Measurements from ENCODE around the gene HOXC4.
A peak's percentile ranks its signal among the peaks of the same experiment; 100 is the strongest.
"Not testable (repeated sequence)": the region's sequence is repeated elsewhere in the genome, so short reads cannot be mapped to it uniquely, and the experiment has no call there.

Gene HOXC4

GRCh38 chr12:54041097-54041690 is 12.4 kb upstream of the HOXC4 start:
- DNase-seq (ENCODE audit: low spot score): no peak

GRCh38 chr12:54042033-54042432 is 11.6 kb upstream of the HOXC4 start:
- DNase-seq (ENCODE audit: low spot score): not testable (repeated sequence)

- no peak for DNase-seq (ENCODE audit: low spot score)
These were observed 10.4 kb upstream of the HOXC4 start for GRCh38 chr12:54042970-54043853.

- DNase-seq (ENCODE audit: low spot score): no peak
These were observed 9.1 kb upstream of the HOXC4 start for GRCh38 chr12:54044425-54045103.

GRCh38 chr12:54045401-54045800 is 8.2 kb upstream of the HOXC4 start:
- DNase-seq (ENCODE audit: low spot score): no peak

- DNase-seq (ENCODE audit: low spot score): no peak
These were observed 7.6 kb upstream of the HOXC4 start for GRCh38 chr12:54045868-54046521.

DNA sequence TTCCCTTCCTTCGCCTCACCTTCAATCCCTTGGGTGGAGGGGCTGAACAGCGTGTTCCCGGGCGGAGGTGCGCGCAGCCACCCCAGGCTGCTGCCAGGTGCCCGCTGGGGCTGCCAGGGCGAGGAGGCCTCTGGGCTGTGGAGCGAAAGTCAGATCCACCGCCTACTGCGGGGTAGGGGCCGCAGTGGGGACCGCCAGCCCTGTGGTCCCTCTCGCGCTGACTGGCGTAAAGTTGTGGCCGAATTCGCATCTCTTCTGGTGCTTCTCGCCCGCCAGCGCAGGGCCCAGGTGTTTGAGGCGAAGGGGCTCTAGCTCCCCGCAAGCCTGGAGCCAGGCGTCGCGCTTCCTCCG is 6.9 kb upstream of the HOXC4 start:
- no peak for DNase-seq (ENCODE audit: low spot score)

DNA sequence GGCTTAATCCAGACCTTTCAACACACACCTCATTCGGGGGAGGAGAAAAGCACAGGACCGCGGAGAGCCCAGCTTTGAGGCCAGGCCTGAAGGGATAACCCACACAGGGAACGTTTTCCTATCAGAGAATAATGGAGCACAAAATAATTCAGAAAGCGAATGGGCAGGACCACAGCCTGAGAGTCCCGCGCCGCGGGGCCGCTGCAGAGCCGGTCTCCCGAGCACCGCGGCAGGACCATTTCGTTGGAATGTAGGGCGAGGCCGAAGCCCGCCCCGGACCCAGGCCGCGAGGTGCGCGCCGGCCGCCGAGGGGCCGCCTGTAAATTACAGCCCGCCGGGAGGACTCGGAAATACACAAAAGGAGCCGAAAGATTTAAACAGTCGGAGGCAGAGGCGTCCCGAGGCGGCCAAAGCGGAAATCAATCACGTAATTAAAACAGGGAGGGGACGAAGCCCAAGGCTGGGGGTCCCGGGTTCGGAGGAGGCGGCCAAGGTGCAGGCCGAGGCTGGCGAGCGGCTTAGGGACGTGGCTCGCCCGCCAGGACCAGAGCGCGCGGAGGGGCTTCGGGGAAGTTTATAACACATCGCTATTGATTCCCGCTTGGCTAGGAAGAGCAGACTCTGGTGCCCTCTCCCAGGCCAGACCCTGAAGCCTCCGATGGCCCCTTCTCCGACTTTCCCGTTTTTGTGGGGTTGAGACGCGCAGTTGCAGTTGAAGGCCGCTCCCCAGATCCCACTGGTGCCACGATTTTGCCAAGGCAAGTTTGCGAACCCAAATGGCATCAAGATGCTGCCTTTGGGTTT is 6.3 kb upstream of the HOXC4 start:
- no peak for DNase-seq (ENCODE audit: low spot score)

DNA sequence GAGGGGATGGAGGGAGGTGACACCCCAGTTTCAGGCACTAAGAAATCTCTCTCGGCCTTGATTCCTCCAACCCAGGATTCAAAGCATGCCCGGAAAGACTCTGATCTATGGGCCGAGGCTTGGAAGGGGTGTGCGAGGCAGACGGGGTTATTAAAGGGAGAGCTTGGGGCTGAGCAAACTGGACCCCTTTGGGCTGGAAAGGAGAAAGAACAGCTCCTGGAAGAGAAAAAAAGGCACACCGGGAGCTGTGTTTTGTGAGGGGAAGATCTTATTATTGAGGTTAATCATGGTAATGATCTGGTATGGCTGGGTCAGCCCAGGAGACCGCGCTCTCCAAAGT is 5.7 kb upstream of the HOXC4 start:
- no peak for DNase-seq (ENCODE audit: low spot score)

DNA sequence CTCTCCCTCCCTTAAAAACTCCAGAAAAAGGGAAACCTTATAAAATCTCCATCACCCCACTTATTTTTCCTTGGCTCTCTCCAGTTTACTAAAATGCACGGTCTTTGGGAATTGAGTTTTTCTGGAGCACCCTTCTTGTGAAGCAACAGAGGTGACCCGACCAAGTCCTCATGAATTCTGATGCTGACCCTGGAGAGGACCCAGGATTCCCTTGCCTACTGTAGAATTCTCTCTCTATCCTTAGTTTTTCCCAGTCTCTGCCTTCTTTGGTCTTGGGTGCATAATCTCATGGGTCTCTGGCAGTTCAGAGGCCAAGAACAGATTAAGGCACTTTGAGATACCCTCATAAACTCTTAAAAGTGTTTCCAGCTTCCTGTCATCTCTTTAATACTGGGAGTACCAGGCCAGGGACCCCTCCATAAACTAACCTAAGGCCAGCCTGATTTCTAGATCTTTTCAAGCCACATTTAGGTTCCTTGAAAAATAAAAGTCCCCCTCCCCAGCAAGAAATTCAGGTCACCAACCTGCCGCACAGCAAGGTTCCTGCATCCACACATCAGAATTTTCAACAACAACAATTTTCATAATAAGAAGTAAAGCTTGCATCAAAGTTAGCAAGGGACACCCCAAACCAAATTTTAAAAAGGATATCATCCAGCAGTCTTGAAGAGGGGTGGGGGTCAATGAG is 5.1 kb upstream of the HOXC4 start:
- no peak for DNase-seq (ENCODE audit: low spot score)

GRCh38 chr12:54049108-54049507 is 4.5 kb upstream of the HOXC4 start:
- DNase-seq (ENCODE audit: low spot score): no peak

DNA sequence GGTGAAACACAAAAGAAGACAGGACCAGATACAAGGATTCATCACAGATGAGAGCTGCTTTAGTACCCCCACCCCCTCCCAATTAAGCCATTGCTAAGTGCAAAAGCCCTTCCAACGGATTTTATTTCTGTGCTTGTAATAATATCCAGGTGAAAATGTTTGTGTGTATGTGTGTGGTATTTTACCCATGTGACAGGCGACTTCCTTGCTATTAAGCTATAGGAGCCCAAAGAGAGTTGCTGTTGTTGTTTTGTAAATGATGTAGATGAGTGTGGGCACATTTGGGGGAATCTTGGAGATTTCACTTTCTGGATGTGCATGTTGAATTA is 3.2 kb upstream of the HOXC4 start:
- no peak for DNase-seq (ENCODE audit: low spot score)

- no peak for DNase-seq (ENCODE audit: low spot score)
These were observed 2.4 kb upstream of the HOXC4 start for GRCh38 chr12:54051026-54051842.

GRCh38 chr12:54051874-54052437 is 1.7 kb upstream of the HOXC4 start:
- DNase-seq (ENCODE audit: low spot score): no peak

GRCh38 chr12:54052438-54053002 is 1.1 kb upstream of the HOXC4 start:
- DNase-seq (ENCODE audit: low spot score): no peak

- DNase-seq (ENCODE audit: low spot score): peak; percentile 31
These were observed 458 bp upstream of the HOXC4 start for GRCh38 chr12:54053003-54053750.

GRCh38 chr12:54054742-54055194 is 1.1 kb downstream of the HOXC4 start:
- no peak for DNase-seq (ENCODE audit: low spot score)

DNA sequence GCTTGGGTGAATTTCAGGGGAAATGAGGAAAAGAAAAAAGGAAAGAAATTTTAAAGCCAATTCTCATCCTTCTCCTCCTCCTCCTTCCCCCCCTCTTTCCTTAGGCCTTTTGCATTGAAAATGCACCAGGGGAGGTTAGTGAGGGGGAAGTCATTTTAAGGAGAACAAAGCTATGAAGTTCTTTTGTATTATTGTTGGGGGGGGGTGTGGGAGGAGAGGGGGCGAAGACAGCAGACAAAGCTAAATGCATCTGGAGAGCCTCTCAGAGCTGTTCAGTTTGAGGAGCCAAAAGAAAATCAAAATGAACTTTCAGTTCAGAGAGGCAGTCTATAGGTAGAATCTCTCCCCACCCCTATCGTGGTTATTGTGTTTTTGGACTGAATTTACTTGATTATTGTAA is 1.9 kb downstream of the HOXC4 start:
- DNase-seq (ENCODE audit: low spot score): no peak

- no peak for DNase-seq (ENCODE audit: low spot score)
These were observed 2.5 kb downstream of the HOXC4 start for GRCh38 chr12:54056110-54056509.

Measured in globus pallidus (tissue), 1 donor.